Nephron (organoid): Measurements from ENCODE around the gene KLHL7.

Source experiments
- H3K27ac Mint-ChIP-seq, 3 experiments: 2 replicates each; pipeline ENCODE4 v1.8.0; 2020; ENCODE audit warnings: mixed read lengths in 3 of 3, mild to moderate bottlenecking in 2 of 3, moderate library complexity in 1 of 3
- H3K27me3 Mint-ChIP-seq: 2 replicates; pipeline ENCODE4 v1.8.0; 2021; ENCODE audit warnings: low read depth, mild to moderate bottlenecking, moderate library complexity, mixed read lengths
- H3K36me3 Mint-ChIP-seq: 2 replicates; pipeline ENCODE4 v1.8.0; 2020; ENCODE audit warnings: low read depth, mixed read lengths
- H3K4me1 Mint-ChIP-seq: 2 replicates; pipeline ENCODE4 v1.8.0; 2020; ENCODE audit warnings: mixed read lengths
- H3K4me3 Mint-ChIP-seq, 3 experiments: 2 replicates each; pipeline ENCODE4 v1.8.0; 2020; ENCODE audit warnings: mild to moderate bottlenecking in 3 of 3, mixed read lengths in 3 of 3, moderate library complexity in 2 of 3
- H3K9me3 Mint-ChIP-seq: 2 replicates; pipeline ENCODE4 v1.8.0; 2020; ENCODE audit warnings: mixed read lengths
- TF ChIP-seq, protein P1 (sequence below), 3 experiments: fragments of 200-600 bp; sonication (generic); IDR thresholded peaks; one replicate each; pipeline ENCODE4 v1.5.0; 2021; ENCODE audit warnings: antibody characterized with exemption in 3 of 3; ENCODE audit not compliant: unreplicated experiment in 3 of 3

KLHL7 gene

DNA sequence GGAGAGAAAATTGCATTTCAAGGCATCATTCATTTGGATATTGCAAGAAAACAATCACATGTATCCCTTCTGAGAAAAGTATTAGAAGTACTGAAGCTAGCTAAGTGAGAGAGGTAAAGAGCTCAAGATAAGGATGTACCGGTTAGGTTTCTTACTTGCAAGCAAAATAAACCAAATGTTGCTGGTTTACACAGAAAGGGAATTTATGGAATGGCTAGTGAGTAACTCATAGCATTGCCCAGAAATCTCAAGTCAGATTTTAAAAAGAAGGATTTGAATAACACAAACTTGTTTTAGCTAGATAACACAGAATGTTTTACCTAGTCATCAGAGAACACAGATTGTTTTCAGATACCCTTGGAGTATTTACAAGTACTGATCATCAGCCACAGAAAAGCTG lies 30.6 kb downstream of the KLHL7 start:
- Mint-ChIP-seq H3K27me3 (no peaks in the 10 kb centered on the region), H3K4me3 (no peak overlapping the region), H3K27ac (no peak overlapping the region), H3K36me3 (peaks cover 45% of the 10 kb centered on the region), H3K4me1 (no peaks in the 10 kb centered on the region), H3K9me3 (peaks cover 11% of the 10 kb centered on the region)
- TF ChIP-seq, protein P1, sequence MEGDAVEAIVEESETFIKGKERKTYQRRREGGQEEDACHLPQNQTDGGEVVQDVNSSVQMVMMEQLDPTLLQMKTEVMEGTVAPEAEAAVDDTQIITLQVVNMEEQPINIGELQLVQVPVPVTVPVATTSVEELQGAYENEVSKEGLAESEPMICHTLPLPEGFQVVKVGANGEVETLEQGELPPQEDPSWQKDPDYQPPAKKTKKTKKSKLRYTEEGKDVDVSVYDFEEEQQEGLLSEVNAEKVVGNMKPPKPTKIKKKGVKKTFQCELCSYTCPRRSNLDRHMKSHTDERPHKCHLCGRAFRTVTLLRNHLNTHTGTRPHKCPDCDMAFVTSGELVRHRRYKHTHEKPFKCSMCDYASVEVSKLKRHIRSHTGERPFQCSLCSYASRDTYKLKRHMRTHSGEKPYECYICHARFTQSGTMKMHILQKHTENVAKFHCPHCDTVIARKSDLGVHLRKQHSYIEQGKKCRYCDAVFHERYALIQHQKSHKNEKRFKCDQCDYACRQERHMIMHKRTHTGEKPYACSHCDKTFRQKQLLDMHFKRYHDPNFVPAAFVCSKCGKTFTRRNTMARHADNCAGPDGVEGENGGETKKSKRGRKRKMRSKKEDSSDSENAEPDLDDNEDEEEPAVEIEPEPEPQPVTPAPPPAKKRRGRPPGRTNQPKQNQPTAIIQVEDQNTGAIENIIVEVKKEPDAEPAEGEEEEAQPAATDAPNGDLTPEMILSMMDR (IDR thresholded peaks at IDR 0.05; ENCODE audit: unreplicated experiment in 3 of 3): no peak

DNA sequence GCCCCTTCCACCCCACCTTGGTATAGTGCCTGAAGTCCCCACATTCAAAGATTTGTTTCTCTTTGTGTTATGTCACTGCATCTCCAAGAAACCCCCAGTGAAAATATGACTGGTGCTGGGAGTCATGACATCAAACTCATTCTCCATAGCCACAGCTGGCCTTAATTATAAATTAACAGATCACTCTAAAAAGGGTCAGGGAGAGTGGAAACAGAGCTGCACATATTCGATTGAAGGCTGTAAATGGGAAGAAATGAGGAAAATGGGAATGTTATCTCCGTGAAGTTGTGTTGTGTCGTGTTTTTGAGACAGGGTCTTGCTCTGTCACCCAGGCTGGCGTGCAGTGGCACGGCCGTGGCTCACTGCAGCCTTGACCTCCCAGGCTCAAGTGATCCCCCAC lies 52.1 kb downstream of the KLHL7 start:
- H3K27me3 Mint-ChIP-seq: no peaks in the 10 kb centered on the region
- TF ChIP-seq, protein P1 (IDR thresholded peaks at IDR 0.05; ENCODE audit: unreplicated experiment in 3 of 3): no peak
- H3K9me3 Mint-ChIP-seq: no peaks in the 10 kb centered on the region
- no peak overlapping the region for H3K4me3 Mint-ChIP-seq
- peaks cover 59% of the 10 kb centered on the region for H3K36me3 Mint-ChIP-seq
- H3K27ac Mint-ChIP-seq: no peak overlapping the region
- no peaks in the 10 kb centered on the region for H3K4me1 Mint-ChIP-seq

DNA sequence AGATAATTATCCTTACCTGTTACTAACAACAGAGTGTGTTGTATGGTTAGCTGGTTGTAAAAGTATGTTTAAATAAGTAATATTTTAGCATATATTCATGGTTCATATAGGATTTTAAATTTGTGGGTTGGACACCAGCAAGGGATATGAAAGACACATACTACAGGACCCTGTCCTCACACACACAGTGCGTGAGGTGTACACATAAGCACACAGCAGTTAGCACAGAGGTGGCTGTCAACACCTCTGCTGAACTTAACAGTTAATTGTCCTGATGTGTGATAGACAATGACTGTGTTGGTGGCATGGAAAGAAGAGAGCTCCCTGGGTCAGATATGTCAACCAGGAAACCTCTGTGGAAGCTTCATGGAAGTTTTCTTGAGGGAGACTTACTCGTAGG lies 53.0 kb downstream of the KLHL7 start:
- Mint-ChIP-seq H3K9me3 (no peaks in the 10 kb centered on the region), H3K27me3 (no peaks in the 10 kb centered on the region), H3K4me1 (no peaks in the 10 kb centered on the region), H3K4me3 (no peak overlapping the region), H3K27ac (no peak overlapping the region), H3K36me3 (peaks cover 56% of the 10 kb centered on the region)
- TF ChIP-seq, protein P1 (IDR thresholded peaks at IDR 0.05; ENCODE audit: unreplicated experiment in 3 of 3): no peak

DNA sequence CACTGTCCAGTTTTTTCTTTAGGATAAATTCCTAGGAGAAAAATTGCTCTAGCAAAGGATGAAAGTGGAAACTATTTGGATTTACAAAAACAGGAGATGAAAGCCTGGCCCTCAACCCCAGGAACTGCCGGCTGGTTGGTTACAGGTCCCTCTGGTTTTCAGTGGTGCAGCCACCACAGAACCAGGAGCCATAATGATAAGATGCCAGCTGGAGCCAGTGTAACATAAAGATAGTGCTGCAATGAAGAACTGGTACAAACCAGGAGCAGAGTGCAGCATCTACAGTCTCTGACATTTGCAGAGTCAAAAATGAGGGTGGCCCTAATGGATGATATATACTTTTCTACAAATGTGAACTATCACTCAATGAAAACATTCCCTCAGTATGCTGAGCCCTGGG lies 55.9 kb downstream of the KLHL7 start:
- TF ChIP-seq, protein P1 (IDR thresholded peaks at IDR 0.05; ENCODE audit: unreplicated experiment in 3 of 3): no peak
- no peak overlapping the region for H3K27ac Mint-ChIP-seq
- no peaks in the 10 kb centered on the region for H3K27me3 Mint-ChIP-seq

DNA sequence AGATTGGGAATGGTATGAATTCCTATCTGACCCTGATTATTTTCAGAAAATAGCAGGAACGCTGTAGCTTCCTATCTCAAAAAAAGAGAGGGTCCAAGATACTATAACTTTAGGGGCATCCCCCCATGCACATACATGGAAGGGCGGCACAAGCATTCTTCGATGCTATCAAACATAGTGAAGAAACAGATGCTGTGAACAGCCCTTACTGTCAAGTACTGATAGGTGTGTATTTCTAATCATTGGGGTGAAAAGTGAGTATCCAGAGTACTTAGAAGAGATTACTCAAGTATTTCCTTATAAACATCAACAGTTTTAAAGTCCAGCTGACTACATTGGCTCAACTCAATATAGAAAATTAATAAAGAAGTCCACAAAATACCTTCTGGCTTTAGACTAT lies 59.3 kb downstream of the KLHL7 start:
- no peaks in the 10 kb centered on the region for H3K27me3 Mint-ChIP-seq
- TF ChIP-seq, protein P1 (IDR thresholded peaks at IDR 0.05; ENCODE audit: unreplicated experiment in 3 of 3): no peak
- H3K27ac Mint-ChIP-seq: no peak overlapping the region
- no peak overlapping the region for H3K4me3 Mint-ChIP-seq
- H3K4me1 Mint-ChIP-seq: no peaks in the 10 kb centered on the region
- H3K9me3 Mint-ChIP-seq: no peaks in the 10 kb centered on the region
- peaks cover 10% of the 10 kb centered on the region for H3K36me3 Mint-ChIP-seq

More for the DNA sequence above, 55.9 kb downstream of the KLHL7 start:
- no peak overlapping the region for H3K4me3 Mint-ChIP-seq
- H3K9me3 Mint-ChIP-seq: no peaks in the 10 kb centered on the region
- no peaks in the 10 kb centered on the region for H3K4me1 Mint-ChIP-seq
- H3K36me3 Mint-ChIP-seq: peaks cover 40% of the 10 kb centered on the region

DNA sequence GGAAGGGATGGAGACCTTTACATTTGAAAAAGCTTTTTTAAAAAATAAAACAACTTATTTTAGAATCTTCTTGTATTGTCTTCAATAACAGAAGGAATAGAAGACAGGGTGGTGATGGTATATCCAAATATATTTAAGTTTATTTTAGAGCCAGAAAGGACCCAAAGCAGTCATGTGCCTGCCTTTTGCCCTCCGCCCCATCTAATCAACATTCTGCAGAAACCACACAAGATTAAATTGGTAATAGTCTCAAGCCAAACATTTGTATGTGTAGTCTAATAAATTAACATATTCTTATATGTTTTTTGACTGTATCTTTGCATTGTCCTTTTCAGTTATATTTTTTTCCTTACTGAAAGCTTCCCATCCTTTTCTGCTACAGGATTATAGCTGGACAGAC lies 59.7 kb downstream of the KLHL7 start:
- Mint-ChIP-seq H3K4me1 (no peaks in the 10 kb centered on the region), H3K36me3 (peaks cover 10% of the 10 kb centered on the region), H3K27me3 (no peaks in the 10 kb centered on the region), H3K4me3 (no peak overlapping the region), H3K9me3 (no peaks in the 10 kb centered on the region), H3K27ac (no peak overlapping the region)
- TF ChIP-seq, protein P1 (IDR thresholded peaks at IDR 0.05; ENCODE audit: unreplicated experiment in 3 of 3): no peak
